OCI-LY7 (cell line): ENCODE measurements around the gene FBXO40.

Source experiments
- CTCF ChIP-seq: fragments of 200-600 bp; sonication (generic); conservative IDR thresholded peaks from 2 replicates; pipeline ENCODE4 v1.5.1; 2014; ENCODE audit warnings: mild to moderate bottlenecking, antibody characterized with exemption, low read length, moderate library complexity, mixed read lengths
- EZH2phosphoT487 ChIP-seq: fragments of 200-600 bp; sonication (generic); IDR thresholded peaks from 2 replicates; pipeline ENCODE4 v1.6.1; 2018; ENCODE audit warnings: low read depth, borderline replicate concordance, mild to moderate bottlenecking, mixed run types, antibody characterized with exemption, low read length, moderate library complexity, mixed read lengths

DNA sequence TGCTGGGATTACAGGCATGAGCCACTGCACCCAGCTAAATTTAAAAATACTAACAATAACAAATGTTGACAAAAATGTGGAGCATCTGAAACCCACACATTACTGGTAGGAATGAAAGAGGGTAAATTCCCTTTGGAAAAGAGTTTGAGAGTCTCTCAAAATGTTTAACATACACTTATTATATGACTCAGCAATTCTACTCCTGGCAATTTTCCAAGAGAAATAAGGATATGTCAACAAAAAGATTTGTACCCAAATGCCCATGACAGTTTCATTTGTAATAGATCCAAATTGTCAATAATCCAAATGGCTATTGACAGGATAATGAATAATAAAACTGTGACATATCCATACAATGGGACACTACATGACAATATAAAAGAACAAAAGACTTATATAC is 58.5 kb downstream of the FBXO40 start:
- TF ChIP-seq CTCF (no peak), EZH2phosphoT487 (no peak)
